HG03354 (cell line): ENCODE data around the gene ZNHIT2.
"Not testable (repeated sequence)": the region's sequence is repeated elsewhere in the genome, so short reads cannot be mapped to it uniquely, and the experiment has no call there.

Experiments
- ATAC-seq: cut with Tn5 transposase; IDR thresholded peaks from one replicate; pipeline ENCODE4 v1.9.1; 2021; ENCODE audit warnings: mild to moderate bottlenecking; ENCODE audit not compliant: unreplicated experiment, poor library complexity, severe bottlenecking

ZNHIT2 gene

GRCh38 chr11:65121865-65122696 is 4.6 kb upstream of the ZNHIT2 start, which contains the start of the genes FAU and MRPL49:
FAU (minus strand) TSS chr11:65122134; CDS start chr11:65121813, 321 bp downstream.
MRPL49 (plus strand) TSS chr11:65122321; CDS start chr11:65122347, 26 bp downstream.
- peak; percentile 67 for ATAC-seq

GRCh38 chr11:65121447-65121864 is 4.0 kb upstream of the ZNHIT2 start:
- no peak for ATAC-seq

GRCh38 chr11:65120831-65121230 is 3.3 kb upstream of the ZNHIT2 start:
- no peak for ATAC-seq

GRCh38 chr11:65119670-65119995 is 2.1 kb upstream of the ZNHIT2 start:
- ATAC-seq = no peak

- ATAC-seq = not testable (repeated sequence)
Observed at GRCh38 chr11:65118891-65119669, 1.6 kb upstream of the ZNHIT2 start.

- ATAC-seq = no peak
Observed at GRCh38 chr11:65118097-65118837, 766 bp upstream of the ZNHIT2 start.

GRCh38 chr11:65116370-65117205 is 913 bp downstream of the ZNHIT2 start:
- no peak for ATAC-seq

- no peak for ATAC-seq
Observed at GRCh38 chr11:65115361-65116082, 2.0 kb downstream of the ZNHIT2 start.

GRCh38 chr11:65114538-65115171 is 2.8 kb downstream of the ZNHIT2 start:
- ATAC-seq = no peak

- no peak for ATAC-seq
Observed at GRCh38 chr11:65113839-65114238, 3.7 kb downstream of the ZNHIT2 start.

- no peak for ATAC-seq
Observed at GRCh38 chr11:65113361-65113756, 4.1 kb downstream of the ZNHIT2 start.

- peak; percentile 40 for ATAC-seq
Observed at GRCh38 chr11:65112546-65113360, 4.7 kb downstream of the ZNHIT2 start.

GRCh38 chr11:65111744-65112545 is 5.6 kb downstream of the ZNHIT2 start, which contains the start of gene TM7SF2:
TM7SF2 (plus strand) TSS chr11:65111872; CDS start chr11:65112016, 144 bp downstream.
- ATAC-seq = peak; percentile 72

GRCh38 chr11:65111159-65111743 is 6.2 kb downstream of the ZNHIT2 start:
- ATAC-seq = no peak

- ATAC-seq = peak; percentile 33
Observed at GRCh38 chr11:65110354-65110861, 7.1 kb downstream of the ZNHIT2 start.
